Measurements from ENCODE around the gene EXOC4. TPM values are rescaled to one million over a fixed set of nuclear protein-coding genes. Genes with fewer than 3 reads are reported as not detected.

The EXOC4 gene
- total RNA-seq, 1 donor from 2014 or later: 79.6 TPM

GRCh38 chr7:133568544-133568943 is 315.7 kb downstream of the EXOC4 start:
- intact Hi-C loops (cut with micrococcal nuclease): no loop called here

GRCh38 chr7:133570321-133570720 is 317.4 kb downstream of the EXOC4 start:
- intact Hi-C loops (cut with micrococcal nuclease): no loop called here

- intact Hi-C loops (cut with micrococcal nuclease): no loop called here
Observed at GRCh38 chr7:133571076-133571475, 318.2 kb downstream of the EXOC4 start.

- intact Hi-C loops (cut with micrococcal nuclease): no loop called here
Observed at GRCh38 chr7:133572087-133572486, 319.2 kb downstream of the EXOC4 start.

GRCh38 chr7:133572843-133573242 is 320.0 kb downstream of the EXOC4 start:
- intact Hi-C loops (cut with micrococcal nuclease): no loop called here

GRCh38 chr7:133573554-133574265 is 320.8 kb downstream of the EXOC4 start:
- intact Hi-C loops (cut with micrococcal nuclease): no loop called here

- intact Hi-C loops (cut with micrococcal nuclease): no loop called here
Observed at GRCh38 chr7:133575726-133576440, 323.0 kb downstream of the EXOC4 start.

- intact Hi-C loops (cut with micrococcal nuclease): no loop called here
Observed at GRCh38 chr7:133576612-133577168, 323.8 kb downstream of the EXOC4 start.

- intact Hi-C loops (cut with micrococcal nuclease): no loop called here
Observed at GRCh38 chr7:133582766-133583523, 330.1 kb downstream of the EXOC4 start.

GRCh38 chr7:133583545-133584171 is 330.8 kb downstream of the EXOC4 start:
- intact Hi-C loops (cut with micrococcal nuclease): no loop called here

GRCh38 chr7:133584956-133585668 is 332.2 kb downstream of the EXOC4 start:
- intact Hi-C loops (cut with micrococcal nuclease): no loop called here

- intact Hi-C loops (cut with micrococcal nuclease): no loop called here
Observed at GRCh38 chr7:133586253-133586652, 333.4 kb downstream of the EXOC4 start.

- intact Hi-C loops (cut with micrococcal nuclease): no loop called here
Observed at GRCh38 chr7:133587903-133588302, 335.0 kb downstream of the EXOC4 start.

GRCh38 chr7:133590795-133591194 is 337.9 kb downstream of the EXOC4 start:
- intact Hi-C loops (cut with micrococcal nuclease): no loop called here

- intact Hi-C loops (cut with micrococcal nuclease): no loop called here
Observed at GRCh38 chr7:133591704-133592340, 338.9 kb downstream of the EXOC4 start.

GRCh38 chr7:133593561-133593960 is 340.7 kb downstream of the EXOC4 start:
- intact Hi-C loops (cut with micrococcal nuclease): no loop called here

GRCh38 chr7:133601617-133602016 is 348.7 kb downstream of the EXOC4 start:
- intact Hi-C loops (cut with micrococcal nuclease): no loop called here

- intact Hi-C loops (cut with micrococcal nuclease): no loop called here
Observed at GRCh38 chr7:133602291-133602690, 349.4 kb downstream of the EXOC4 start.

- intact Hi-C loops (cut with micrococcal nuclease): no loop called here
Observed at GRCh38 chr7:133606991-133607390, 354.1 kb downstream of the EXOC4 start.

- intact Hi-C loops (cut with micrococcal nuclease): no loop called here
Observed at GRCh38 chr7:133609806-133610205, 356.9 kb downstream of the EXOC4 start.
